Testis (tissue), 3 donors: ENCODE data around the gene AKR1A1. TPM values are rescaled to one million over a fixed set of nuclear protein-coding genes. Genes with fewer than 3 reads are reported as not detected.

Experiments
- DNase-seq: peaks from one replicate; pipeline ENCODE4 v3.0.0-alpha.2; 2019
- H3K27ac ChIP-seq, 2 donors: fragments of 200-600 bp; sonication (generic); one replicate each; pipeline ENCODE4 v1.5.1; 2019
- H3K27me3 ChIP-seq: fragments of 200-600 bp; sonication (generic); one replicate; pipeline ENCODE4 v1.5.1; 2019
- H3K36me3 ChIP-seq: fragments of 200-600 bp; sonication (generic); one replicate; pipeline ENCODE4 v1.5.1; 2017; ENCODE audit warnings: low read depth; ENCODE audit errors: missing control alignments
- H3K4me1 ChIP-seq: fragments of 200-600 bp; sonication (generic); one replicate; pipeline ENCODE4 v1.5.1; 2019
- H3K4me3 ChIP-seq, 2 donors: fragments of 200-600 bp; sonication (generic); one replicate each; pipeline ENCODE4 v1.5.1; 2017 to 2019
- H3K9me3 ChIP-seq: fragments of 200-600 bp; sonication (generic); one replicate; pipeline ENCODE4 v1.5.1; 2017
- CTCF ChIP-seq, 3 experiments: fragments of 450-650 bp in 2 of 3; fragments of 200-600 bp in 1 of 3; sonication (generic) in 1 of 3; IDR thresholded peaks; one replicate each; pipeline ENCODE4 v1.5.1; 2016 to 2019; ENCODE audit warnings: antibody characterized with exemption in 3 of 3, mild to moderate bottlenecking in 2 of 3, moderate library complexity in 1 of 3
- POLR2A ChIP-seq: fragments of 450-650 bp; IDR thresholded peaks from one replicate; pipeline ENCODE4 v1.6.1; 2017; ENCODE audit warnings: antibody characterized with exemption, mild to moderate bottlenecking, moderate library complexity
- WGBS, 2 donors: methylation state at CpG; one replicate each; pipeline ENCODE4 v1.1.5; 2018; 5-methylcytosine and 5-hydroxymethylcytosine counted together
- intact Hi-C: fragments of 100-400 bp; cut with DNase I; formaldehyde crosslinking; loops from one replicate; pipeline ENCODE4 v1.15.1; 2023; ENCODE audit warnings: low total_unique reads
- polyA plus RNA-seq: library from polyadenylated mRNA; stranded (reverse); fragments of 350-450 nt; fragmentation: Illumina TruSeq; extraction: RNeasy Lipid Tissue Mini Kit (QIAGEN cat#74804); gene quantifications from one replicate; pipeline ENCODE4 v1.2.3, GENCODE V29; 2014; ENCODE audit warnings: low read depth, low replicate concordance; ENCODE audit not compliant: insufficient read depth
- total RNA-seq, 2 donors: library from RNA; depleted of rRNA; stranded (reverse); fragments of >200 nt; gene quantifications; one replicate each; pipeline ENCODE4 v1.2.3, GENCODE V29; 2016

Gene AKR1A1
- total and polyA plus RNA-seq, 3 donors from 2014 or later, result 51.1 to 63.7 (median 60.1) TPM

- Histone ChIP-seq H3K27ac (no peak overlapping the region), H3K4me3 (no peak overlapping the region), H3K36me3 (no peaks in the 10 kb centered on the region), H3K27me3 (no peaks in the 10 kb centered on the region), H3K9me3 (no peaks in the 10 kb centered on the region), H3K4me1 (no peaks in the 10 kb centered on the region)
- WGBS, 2 donors, result 77 to 87% methylated on average over 7 of the region's 7 CpGs
- TF ChIP-seq CTCF (IDR thresholded peaks at IDR 0.05) (no peak), POLR2A (no peak)
- no peak for DNase-seq
- intact Hi-C loops, result no loop called here
These were observed 23.5 kb downstream of the AKR1A1 start for GRCh38 chr1:45574105-45574626.

- no peaks in the 10 kb centered on the region for H3K27me3 ChIP-seq
- peak overlapping the region; percentile 89 to 97 for H3K27ac ChIP-seq
- WGBS, 2 donors, result 0 to 1% methylated on average over 14 to 19 of the region's 19 CpGs
- no peaks in the 10 kb centered on the region for H3K9me3 ChIP-seq
- DNase-seq, result peak; percentile 97
- no peaks in the 10 kb centered on the region for H3K36me3 ChIP-seq
- H3K4me3 ChIP-seq, result peak overlapping the region; percentile 82 to 97
- H3K4me1 ChIP-seq, result peaks cover 17% of the 10 kb centered on the region
- intact Hi-C loops, result no loop called here
- TF ChIP-seq CTCF (IDR thresholded peaks at IDR 0.05) (no peak), POLR2A (no peak)
These were observed 32.6 kb downstream of the AKR1A1 start for GRCh38 chr1:45583264-45583665.

GRCh38 chr1:45583666-45584350 is 33.2 kb downstream of the AKR1A1 start, which contains the start of gene NASP:
Gene NASP (plus strand): TSS chr1:45584041. CDS start chr1:45584147, 106 bp downstream.
- intact Hi-C loops, result no loop called here
- peak; percentile 13 for TF ChIP-seq POLR2A
- peak in 1 of 3 experiments; percentile 9 for TF ChIP-seq CTCF (IDR thresholded peaks at IDR 0.05)

GRCh38 chr1:45584351-45585109 is 33.9 kb downstream of the AKR1A1 start:
- intact Hi-C loops, result no loop called here
- TF ChIP-seq POLR2A (no peak), CTCF (IDR thresholded peaks at IDR 0.05) (no peak)

More at GRCh38 chr1:45583666-45584350, 33.2 kb downstream of the AKR1A1 start, which contains the start of gene NASP:
- DNase-seq, result peak; percentile 96
- Histone ChIP-seq H3K36me3 (no peaks in the 10 kb centered on the region), H3K4me3 (peak within 1 kb of the TSS; percentile 82 to 97), H3K27me3 (no peaks in the 10 kb centered on the region), H3K4me1 (peaks cover 17% of the 10 kb centered on the region), H3K27ac (peak within 1 kb of the TSS; percentile 89 to 97), H3K9me3 (no peaks in the 10 kb centered on the region)
- 0 to 1% methylated on average over 38 to 39 of the region's 41 CpGs for WGBS, 2 donors

More at GRCh38 chr1:45584351-45585109, 33.9 kb downstream of the AKR1A1 start:
- peaks cover 17% of the 10 kb centered on the region for H3K4me1 ChIP-seq
- DNase-seq, result peak; percentile 91
- H3K4me3 ChIP-seq, result peak overlapping the region; percentile 82 to 97
- WGBS, 2 donors, result 0 to 1% methylated on average over 6 to 57 of the region's 59 CpGs
- H3K27me3 ChIP-seq, result no peaks in the 10 kb centered on the region
- peak overlapping the region; percentile 89 to 97 for H3K27ac ChIP-seq
- H3K36me3 ChIP-seq, result no peaks in the 10 kb centered on the region
- no peaks in the 10 kb centered on the region for H3K9me3 ChIP-seq
